Measurements from ENCODE around the gene ZBTB44. TPM values are rescaled to one million over a fixed set of nuclear protein-coding genes. Genes with fewer than 3 reads are reported as not detected.

ZBTB44 gene
- total and polyA plus RNA-seq, 3 donors from 2014 or later: 103 to 158 (median 125) TPM

GRCh38 chr11:130218501-130219070 lies 96.1 kb downstream of the ZBTB44 start:
- no peak overlapping the region for H3K4me3 ChIP-seq
- no peaks in the 10 kb centered on the region for H3K27me3 ChIP-seq
- no peaks in the 10 kb centered on the region for H3K36me3 ChIP-seq (ENCODE audit: low read depth, missing control alignments)
- no peaks in the 10 kb centered on the region for H3K9me3 ChIP-seq
- DNase-seq: no peak
- intact Hi-C loops (cut with DNase I; ENCODE audit: low total_unique reads): loop anchor here (10.0 kb wide), 1 partner anchor 206 kb away; the partner anchor contains the start of gene ADAMTS8
- H3K27ac ChIP-seq: no peak overlapping the region
- H3K4me1 ChIP-seq: peaks cover 21% of the 10 kb centered on the region
- 90 to 91% methylated on average over 13 to 14 of the region's 14 CpGs for WGBS, 2 donors
- TF ChIP-seq POLR2A (IDR thresholded peaks at IDR 0.05): no peak
- TF ChIP-seq, protein P1, sequence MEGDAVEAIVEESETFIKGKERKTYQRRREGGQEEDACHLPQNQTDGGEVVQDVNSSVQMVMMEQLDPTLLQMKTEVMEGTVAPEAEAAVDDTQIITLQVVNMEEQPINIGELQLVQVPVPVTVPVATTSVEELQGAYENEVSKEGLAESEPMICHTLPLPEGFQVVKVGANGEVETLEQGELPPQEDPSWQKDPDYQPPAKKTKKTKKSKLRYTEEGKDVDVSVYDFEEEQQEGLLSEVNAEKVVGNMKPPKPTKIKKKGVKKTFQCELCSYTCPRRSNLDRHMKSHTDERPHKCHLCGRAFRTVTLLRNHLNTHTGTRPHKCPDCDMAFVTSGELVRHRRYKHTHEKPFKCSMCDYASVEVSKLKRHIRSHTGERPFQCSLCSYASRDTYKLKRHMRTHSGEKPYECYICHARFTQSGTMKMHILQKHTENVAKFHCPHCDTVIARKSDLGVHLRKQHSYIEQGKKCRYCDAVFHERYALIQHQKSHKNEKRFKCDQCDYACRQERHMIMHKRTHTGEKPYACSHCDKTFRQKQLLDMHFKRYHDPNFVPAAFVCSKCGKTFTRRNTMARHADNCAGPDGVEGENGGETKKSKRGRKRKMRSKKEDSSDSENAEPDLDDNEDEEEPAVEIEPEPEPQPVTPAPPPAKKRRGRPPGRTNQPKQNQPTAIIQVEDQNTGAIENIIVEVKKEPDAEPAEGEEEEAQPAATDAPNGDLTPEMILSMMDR (IDR thresholded peaks at IDR 0.05): no peak

DNA sequence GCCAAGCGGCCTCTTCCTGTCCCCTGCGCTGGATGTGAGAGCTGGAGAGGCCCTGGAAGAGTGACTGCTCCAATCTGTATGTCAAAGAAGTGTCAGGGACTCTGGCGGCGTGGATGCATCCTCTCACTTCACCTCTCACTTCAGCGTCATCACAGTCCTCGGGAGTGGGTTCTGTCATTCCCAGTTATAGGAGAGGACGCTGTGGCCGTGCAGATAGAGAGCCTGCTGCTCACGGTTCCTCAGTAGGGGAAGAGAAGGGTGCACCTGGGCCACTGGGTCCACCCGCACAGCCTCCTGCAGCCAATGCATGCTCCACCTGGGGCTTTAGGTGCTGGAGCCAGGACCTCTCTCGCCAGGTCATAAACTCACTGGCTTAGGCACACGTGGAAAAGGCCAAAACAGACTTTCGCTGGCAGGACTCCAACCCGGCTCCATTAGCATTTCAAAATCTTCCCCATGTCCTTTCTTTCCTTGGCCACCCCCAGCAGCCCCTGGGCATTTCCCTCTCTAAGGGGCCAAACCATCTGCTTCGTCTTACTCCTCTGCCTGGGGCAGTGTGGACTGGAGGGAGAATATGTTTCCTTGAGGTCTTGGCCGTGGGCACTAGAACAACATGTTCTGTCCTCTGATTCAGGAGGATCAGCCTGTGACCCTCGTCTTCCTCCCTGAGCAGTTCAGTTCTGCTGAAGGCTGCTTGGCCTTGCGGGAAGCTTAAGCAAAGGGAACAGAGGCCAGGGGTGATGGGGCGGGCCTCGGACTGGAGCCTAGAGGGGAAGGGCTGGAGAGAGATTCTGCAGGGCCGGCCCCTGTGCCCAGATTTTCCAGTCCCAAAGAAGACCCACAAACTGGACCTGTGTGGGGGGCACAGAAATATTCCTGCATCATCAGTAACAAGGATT lies 97.3 kb downstream of the ZBTB44 start:
- DNase-seq: peak; percentile 80
- Histone ChIP-seq H3K4me1 (peaks cover 21% of the 10 kb centered on the region), H3K27me3 (no peaks in the 10 kb centered on the region), H3K27ac (peak overlapping the region in 1 of 2 donors; percentile 31), H3K4me3 (no peak overlapping the region), H3K36me3 (ENCODE audit: low read depth, missing control alignments) (no peaks in the 10 kb centered on the region), H3K9me3 (no peaks in the 10 kb centered on the region)
- 58 to 64% methylated on average over 20 to 21 of the region's 21 CpGs for WGBS, 2 donors
- TF ChIP-seq, protein P1 (IDR thresholded peaks at IDR 0.05): no peak
- TF ChIP-seq POLR2A (IDR thresholded peaks at IDR 0.05): no peak
- intact Hi-C loops (cut with DNase I; ENCODE audit: low total_unique reads): loop anchor here (10.0 kb wide), 1 partner anchor 207 kb away; the partner anchor contains the start of gene ADAMTS8

DNA sequence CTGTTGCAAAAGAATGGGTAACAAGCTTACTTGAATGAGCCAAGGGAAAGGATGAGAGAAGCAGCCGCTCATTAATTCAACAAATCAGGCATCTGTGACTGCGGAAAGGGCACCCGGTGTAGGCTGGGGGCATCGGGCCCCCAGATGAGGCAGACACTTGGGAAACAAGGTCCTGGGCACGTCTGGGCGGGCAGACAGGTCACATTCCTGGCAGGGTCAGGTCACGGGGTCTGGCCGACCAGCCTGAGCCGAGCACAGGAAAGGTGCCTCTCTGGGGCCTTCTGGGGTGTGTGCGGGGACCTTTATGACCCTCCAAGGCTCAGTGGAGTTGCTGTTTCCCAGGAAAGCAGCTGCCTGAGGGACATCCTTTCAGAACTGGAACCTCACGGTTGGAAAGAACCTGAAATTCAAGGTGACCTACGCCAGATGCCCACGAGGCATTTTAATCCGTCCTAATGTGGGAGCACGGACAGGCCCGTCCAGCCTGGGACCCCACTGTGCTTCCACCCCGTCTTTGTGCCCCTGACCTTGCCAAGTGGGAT lies 98.1 kb downstream of the ZBTB44 start:
- intact Hi-C loops (cut with DNase I; ENCODE audit: low total_unique reads): loop anchor here (10.0 kb wide), 1 partner anchor 208 kb away; the partner anchor contains the start of gene ADAMTS8
- 63 to 70% methylated on average over 16 to 17 of the region's 17 CpGs for WGBS, 2 donors
- H3K4me1 ChIP-seq: peaks cover 21% of the 10 kb centered on the region
- no peaks in the 10 kb centered on the region for H3K9me3 ChIP-seq
- no peak overlapping the region for H3K4me3 ChIP-seq
- no peaks in the 10 kb centered on the region for H3K27me3 ChIP-seq
- peak; percentile 11 for DNase-seq
- H3K27ac ChIP-seq: peak overlapping the region in 1 of 2 donors; percentile 31
- H3K36me3 ChIP-seq (ENCODE audit: low read depth, missing control alignments): no peaks in the 10 kb centered on the region
- no peak for TF ChIP-seq POLR2A (IDR thresholded peaks at IDR 0.05)
- TF ChIP-seq, protein P1 (IDR thresholded peaks at IDR 0.05): no peak

DNA sequence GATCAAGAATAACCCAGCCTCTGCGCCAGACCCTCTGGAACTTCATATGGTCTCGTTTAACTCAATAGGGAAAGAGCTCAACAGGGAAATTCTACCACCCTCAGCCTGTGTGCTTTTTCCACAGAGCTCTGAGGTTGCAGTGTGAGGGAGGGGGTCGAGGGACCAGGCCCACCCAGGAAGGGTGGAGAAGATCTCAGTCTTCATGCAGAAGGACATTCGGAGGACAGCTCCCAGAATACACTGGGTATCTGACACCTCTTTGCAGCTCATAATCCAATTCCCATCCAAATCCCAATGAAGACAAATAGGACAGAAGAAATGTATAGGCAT lies 98.5 kb downstream of the ZBTB44 start:
- no peak overlapping the region for H3K4me3 ChIP-seq
- 42 to 45% methylated on average over 4 of the region's 4 CpGs for WGBS, 2 donors
- TF ChIP-seq POLR2A (IDR thresholded peaks at IDR 0.05): no peak
- TF ChIP-seq, protein P1 (IDR thresholded peaks at IDR 0.05): no peak
- peaks cover 21% of the 10 kb centered on the region for H3K4me1 ChIP-seq
- H3K36me3 ChIP-seq (ENCODE audit: low read depth, missing control alignments): no peaks in the 10 kb centered on the region
- H3K27ac ChIP-seq: peak overlapping the region in 1 of 2 donors; percentile 54
- no peaks in the 10 kb centered on the region for H3K27me3 ChIP-seq
- no peak for DNase-seq
- H3K9me3 ChIP-seq: no peaks in the 10 kb centered on the region
- intact Hi-C loops (cut with DNase I; ENCODE audit: low total_unique reads): loop anchor here (10.0 kb wide), 1 partner anchor 209 kb away; the partner anchor contains the start of gene ADAMTS8

Measured in testis (tissue), 3 donors.